K562 (cell line): Measurements from ENCODE around the gene LIN9. TPM values are rescaled to one million over a fixed set of nuclear protein-coding genes. Genes with fewer than 3 reads are reported as not detected.

Experiments used
- EP300 ChIP-seq: IDR thresholded peaks from 2 replicates; pipeline ENCODE4 v1.6.1; 2012; ENCODE audit warnings: low read length, improper control_type of control experiment
- GATAD2A ChIP-seq: fragments of 450-650 bp; IDR thresholded peaks from 2 replicates; pipeline ENCODE4 v1.6.1; 2017
- HDAC6 ChIP-seq: IDR thresholded peaks from 2 replicates; pipeline ENCODE4 v1.6.1; 2012; ENCODE audit warnings: low read depth, mild to moderate bottlenecking, control low read depth, inconsistent platforms, low read length, moderate library complexity
- NUFIP1 ChIP-seq: fragments of 450-650 bp; IDR thresholded peaks from 2 replicates; pipeline ENCODE4 v1.6.1; 2018; ENCODE audit not compliant: partially characterized antibody
- PTTG1 ChIP-seq: fragments of 450-650 bp; IDR thresholded peaks from 2 replicates; pipeline ENCODE4 v1.6.1; 2016; ENCODE audit warnings: low read depth, mild to moderate bottlenecking, missing genetic modification characterization, missing compliant biosample characterization
- RFX7 ChIP-seq: fragments of 250-450 bp; sonication (Bioruptor Pico); IDR thresholded peaks from 2 replicates; pipeline ENCODE4 v1.5.1; 2021; ENCODE audit warnings: mild to moderate bottlenecking
- SRSF9 ChIP-seq: fragments of 200-400 bp; formaldehyde crosslinking; IDR thresholded peaks from 2 replicates; pipeline ENCODE4 v1.6.1; 2017; ENCODE audit warnings: low read depth, low read length, borderline replicate concordance
- ZKSCAN1 ChIP-seq: fragments of 150-350 bp; IDR thresholded peaks from 2 replicates; pipeline ENCODE4 v1.6.1; 2016; ENCODE audit warnings: low read depth, low read length
- polyA plus RNA-seq, 8 experiments: library from polyadenylated mRNA; depleted of rRNA in 4 of 8; stranded (reverse) in 5 of 8; unstranded in 3 of 8; fragments of >200 nt; fragmentation: Nextera tagmentation in 2 of 8; fragmentation: Illumina TruSeq in 1 of 8; extraction: Ambion mirVana in 2 of 8; extraction: Trizol in 1 of 8; gene quantifications; 2 replicates each; pipeline versions ENCODE4 v1.2.1 to v1.2.3, GENCODE V29; 2011 to 2014; ENCODE audit warnings: inconsistent platforms in 1 of 8, missing spikeins in 1 of 8
- total RNA-seq, 7 experiments: library from RNA; depleted of rRNA in 6 of 7; stranded (reverse); fragments of >200 nt in 6 of 7; fragmentation: Illumina TruSeq in 2 of 7; extraction: Trizol in 2 of 7; gene quantifications; 2 replicates each; pipeline versions ENCODE4 v1.2.1 to v1.2.3, GENCODE V29; 2011 to 2021; ENCODE audit warnings: low replicate concordance in 1 of 7
- TF ChIP-seq, protein P1 (sequence below): sonication (generic); formaldehyde crosslinking; IDR thresholded peaks from 2 replicates; pipeline ENCODE4 v1.8.0; 2022; ENCODE audit warnings: mild to moderate bottlenecking, missing genetic modification reagents
- TF ChIP-seq, protein P2 (sequence below): sonication (generic); formaldehyde crosslinking; IDR thresholded peaks from 2 replicates; pipeline ENCODE4 v1.8.1; 2023; ENCODE audit warnings: missing genetic modification reagents, mild to moderate bottlenecking, borderline replicate concordance

The LIN9 gene
- total and polyA plus RNA-seq, 9 of the 15 experiments (the other 6 are each of a cell fraction or from before 2014, with no cell fraction given), result 18.8 to 33.0 (median 25.5) TPM

DNA sequence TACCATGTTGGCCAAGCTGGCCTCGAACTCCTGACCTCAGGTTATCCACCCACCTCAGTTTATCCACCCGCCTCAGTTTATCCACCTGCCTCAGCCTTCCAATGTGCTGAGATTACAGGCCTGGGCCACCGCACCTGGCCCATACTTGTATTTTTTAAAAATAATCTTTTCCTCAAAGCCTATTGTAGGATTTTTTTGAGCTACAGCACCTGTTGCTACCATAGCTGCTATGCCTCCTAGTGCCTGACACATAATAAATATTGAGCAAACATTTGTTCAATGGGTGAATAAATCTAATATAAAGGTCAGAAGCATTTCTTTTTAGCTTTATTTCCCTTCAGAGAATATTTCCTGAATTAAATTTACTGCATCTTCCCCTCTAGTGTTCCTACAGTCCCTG is 106.7 kb downstream of the LIN9 start (continued):
- TF ChIP-seq, protein P1, sequence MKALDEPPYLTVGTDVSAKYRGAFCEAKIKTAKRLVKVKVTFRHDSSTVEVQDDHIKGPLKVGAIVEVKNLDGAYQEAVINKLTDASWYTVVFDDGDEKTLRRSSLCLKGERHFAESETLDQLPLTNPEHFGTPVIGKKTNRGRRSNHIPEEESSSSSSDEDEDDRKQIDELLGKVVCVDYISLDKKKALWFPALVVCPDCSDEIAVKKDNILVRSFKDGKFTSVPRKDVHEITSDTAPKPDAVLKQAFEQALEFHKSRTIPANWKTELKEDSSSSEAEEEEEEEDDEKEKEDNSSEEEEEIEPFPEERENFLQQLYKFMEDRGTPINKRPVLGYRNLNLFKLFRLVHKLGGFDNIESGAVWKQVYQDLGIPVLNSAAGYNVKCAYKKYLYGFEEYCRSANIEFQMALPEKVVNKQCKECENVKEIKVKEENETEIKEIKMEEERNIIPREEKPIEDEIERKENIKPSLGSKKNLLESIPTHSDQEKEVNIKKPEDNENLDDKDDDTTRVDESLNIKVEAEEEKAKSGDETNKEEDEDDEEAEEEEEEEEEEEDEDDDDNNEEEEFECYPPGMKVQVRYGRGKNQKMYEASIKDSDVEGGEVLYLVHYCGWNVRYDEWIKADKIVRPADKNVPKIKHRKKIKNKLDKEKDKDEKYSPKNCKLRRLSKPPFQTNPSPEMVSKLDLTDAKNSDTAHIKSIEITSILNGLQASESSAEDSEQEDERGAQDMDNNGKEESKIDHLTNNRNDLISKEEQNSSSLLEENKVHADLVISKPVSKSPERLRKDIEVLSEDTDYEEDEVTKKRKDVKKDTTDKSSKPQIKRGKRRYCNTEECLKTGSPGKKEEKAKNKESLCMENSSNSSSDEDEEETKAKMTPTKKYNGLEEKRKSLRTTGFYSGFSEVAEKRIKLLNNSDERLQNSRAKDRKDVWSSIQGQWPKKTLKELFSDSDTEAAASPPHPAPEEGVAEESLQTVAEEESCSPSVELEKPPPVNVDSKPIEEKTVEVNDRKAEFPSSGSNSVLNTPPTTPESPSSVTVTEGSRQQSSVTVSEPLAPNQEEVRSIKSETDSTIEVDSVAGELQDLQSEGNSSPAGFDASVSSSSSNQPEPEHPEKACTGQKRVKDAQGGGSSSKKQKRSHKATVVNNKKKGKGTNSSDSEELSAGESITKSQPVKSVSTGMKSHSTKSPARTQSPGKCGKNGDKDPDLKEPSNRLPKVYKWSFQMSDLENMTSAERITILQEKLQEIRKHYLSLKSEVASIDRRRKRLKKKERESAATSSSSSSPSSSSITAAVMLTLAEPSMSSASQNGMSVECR (CRISPR knock-in tag), result no peak
- TF ChIP-seq EP300 (no peak), NUFIP1 (no peak), PTTG1 (tag) (no peak), HDAC6 (no peak), RFX7 (no peak), ZKSCAN1 (no peak), SRSF9 (no peak), GATAD2A (no peak)
- TF ChIP-seq, protein P2, sequence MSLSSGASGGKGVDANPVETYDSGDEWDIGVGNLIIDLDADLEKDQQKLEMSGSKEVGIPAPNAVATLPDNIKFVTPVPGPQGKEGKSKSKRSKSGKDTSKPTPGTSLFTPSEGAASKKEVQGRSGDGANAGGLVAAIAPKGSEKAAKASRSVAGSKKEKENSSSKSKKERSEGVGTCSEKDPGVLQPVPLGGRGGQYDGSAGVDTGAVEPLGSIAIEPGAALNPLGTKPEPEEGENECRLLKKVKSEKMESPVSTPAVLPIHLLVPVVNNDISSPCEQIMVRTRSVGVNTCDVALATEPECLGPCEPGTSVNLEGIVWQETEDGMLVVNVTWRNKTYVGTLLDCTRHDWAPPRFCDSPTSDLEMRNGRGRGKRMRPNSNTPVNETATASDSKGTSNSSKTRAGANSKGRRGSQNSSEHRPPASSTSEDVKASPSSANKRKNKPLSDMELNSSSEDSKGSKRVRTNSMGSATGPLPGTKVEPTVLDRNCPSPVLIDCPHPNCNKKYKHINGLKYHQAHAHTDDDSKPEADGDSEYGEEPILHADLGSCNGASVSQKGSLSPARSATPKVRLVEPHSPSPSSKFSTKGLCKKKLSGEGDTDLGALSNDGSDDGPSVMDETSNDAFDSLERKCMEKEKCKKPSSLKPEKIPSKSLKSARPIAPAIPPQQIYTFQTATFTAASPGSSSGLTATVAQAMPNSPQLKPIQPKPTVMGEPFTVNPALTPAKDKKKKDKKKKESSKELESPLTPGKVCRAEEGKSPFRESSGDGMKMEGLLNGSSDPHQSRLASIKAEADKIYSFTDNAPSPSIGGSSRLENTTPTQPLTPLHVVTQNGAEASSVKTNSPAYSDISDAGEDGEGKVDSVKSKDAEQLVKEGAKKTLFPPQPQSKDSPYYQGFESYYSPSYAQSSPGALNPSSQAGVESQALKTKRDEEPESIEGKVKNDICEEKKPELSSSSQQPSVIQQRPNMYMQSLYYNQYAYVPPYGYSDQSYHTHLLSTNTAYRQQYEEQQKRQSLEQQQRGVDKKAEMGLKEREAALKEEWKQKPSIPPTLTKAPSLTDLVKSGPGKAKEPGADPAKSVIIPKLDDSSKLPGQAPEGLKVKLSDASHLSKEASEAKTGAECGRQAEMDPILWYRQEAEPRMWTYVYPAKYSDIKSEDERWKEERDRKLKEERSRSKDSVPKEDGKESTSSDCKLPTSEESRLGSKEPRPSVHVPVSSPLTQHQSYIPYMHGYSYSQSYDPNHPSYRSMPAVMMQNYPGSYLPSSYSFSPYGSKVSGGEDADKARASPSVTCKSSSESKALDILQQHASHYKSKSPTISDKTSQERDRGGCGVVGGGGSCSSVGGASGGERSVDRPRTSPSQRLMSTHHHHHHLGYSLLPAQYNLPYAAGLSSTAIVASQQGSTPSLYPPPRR, result no peak
